ENCODE measurements around the gene KCNIP4.

Gene KCNIP4

GRCh38 chr4:21450331-21450730 lies 498.2 kb downstream of the KCNIP4 start:
- H3K4me3 ChIP-seq (ENCODE audit: low read depth, low read length), result no peak overlapping the region
- TF ChIP-seq CTCF (IDR thresholded peaks at IDR 0.05; ENCODE audit: low read depth, low read length), result no peak

GRCh38 chr4:21447301-21448054 lies 501.1 kb downstream of the KCNIP4 start:
- H3K4me3 ChIP-seq (ENCODE audit: low read depth, low read length), result no peak overlapping the region
- no peak for TF ChIP-seq CTCF (IDR thresholded peaks at IDR 0.05; ENCODE audit: low read depth, low read length)

- TF ChIP-seq CTCF (IDR thresholded peaks at IDR 0.05; ENCODE audit: low read depth, low read length), result no peak
- no peak overlapping the region for H3K4me3 ChIP-seq (ENCODE audit: low read depth, low read length)
Observed at GRCh38 chr4:21420166-21420565, 528.4 kb downstream of the KCNIP4 start.

- H3K4me3 ChIP-seq (ENCODE audit: low read depth, low read length), result no peak overlapping the region
- no peak for TF ChIP-seq CTCF (IDR thresholded peaks at IDR 0.05; ENCODE audit: low read depth, low read length)
Observed at GRCh38 chr4:21415728-21416127, 532.8 kb downstream of the KCNIP4 start.

GRCh38 chr4:21413807-21414370 lies 534.7 kb downstream of the KCNIP4 start:
- TF ChIP-seq CTCF (IDR thresholded peaks at IDR 0.05; ENCODE audit: low read depth, low read length), result no peak
- H3K4me3 ChIP-seq (ENCODE audit: low read depth, low read length), result no peak overlapping the region

GRCh38 chr4:21411086-21411485 lies 537.5 kb downstream of the KCNIP4 start:
- no peak for TF ChIP-seq CTCF (IDR thresholded peaks at IDR 0.05; ENCODE audit: low read depth, low read length)

GRCh38 chr4:21410372-21410771 lies 538.2 kb downstream of the KCNIP4 start:
- H3K4me3 ChIP-seq (ENCODE audit: low read depth, low read length), result no peak overlapping the region
- no peak for TF ChIP-seq CTCF (IDR thresholded peaks at IDR 0.05; ENCODE audit: low read depth, low read length)

More at GRCh38 chr4:21411086-21411485, 537.5 kb downstream of the KCNIP4 start:
- no peak overlapping the region for H3K4me3 ChIP-seq (ENCODE audit: low read depth, low read length)

Data from WI38 (cell line).